ENCODE results near the gene CDKL2. TPM values are rescaled to one million over a fixed set of nuclear protein-coding genes. Genes with fewer than 3 reads are reported as not detected.
A peak's percentile ranks its signal among the peaks of the same experiment; 100 is the strongest.

The CDKL2 gene
- total RNA-seq, 1 experiment from 2014 or later = 0.28 TPM

- no peak overlapping the region for H3K4me3 ChIP-seq (ENCODE audit: insufficient read depth, low read depth, low read length)
- peaks cover 19% of the 10 kb centered on the region for H3K36me3 ChIP-seq (replicated peaks; ENCODE audit: control insufficient read depth, insufficient read depth, low read length)
- H3K27me3 ChIP-seq (ENCODE audit: control insufficient read depth, insufficient read depth, low read length) = no peaks in the 10 kb centered on the region
- DNase-seq = no peak
Measured at GRCh38 chr4:75660491-75660890, 30.2 kb upstream of the CDKL2 start.

DNA sequence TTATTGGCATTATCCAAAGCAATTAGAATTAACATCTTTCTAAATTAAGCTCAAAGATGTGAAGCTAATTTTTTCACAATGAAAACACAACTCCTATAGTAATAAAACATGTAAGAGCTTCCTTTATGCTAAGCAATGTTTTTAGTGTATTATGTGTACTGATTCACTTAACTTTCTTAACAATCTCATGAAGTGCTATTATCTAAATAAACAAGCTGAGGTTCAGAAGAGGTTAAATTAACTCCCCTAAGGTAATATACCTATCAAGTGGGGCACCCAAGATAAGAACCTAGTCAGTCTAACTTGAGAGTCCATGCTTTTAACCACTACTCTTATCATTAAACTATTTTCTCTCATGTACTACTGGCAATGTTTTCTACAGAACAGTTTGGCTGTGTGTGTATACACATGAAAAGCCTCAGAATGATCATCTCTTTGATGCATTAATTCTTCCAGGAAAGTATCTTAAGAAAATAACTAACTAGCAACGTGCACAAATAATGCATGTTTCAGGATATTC, 29.2 kb upstream of the CDKL2 start:
- no peak overlapping the region for H3K4me3 ChIP-seq (ENCODE audit: insufficient read depth, low read depth, low read length)
- no peak for DNase-seq
- no peaks in the 10 kb centered on the region for H3K27me3 ChIP-seq (ENCODE audit: control insufficient read depth, insufficient read depth, low read length)
- peaks cover 24% of the 10 kb centered on the region for H3K36me3 ChIP-seq (replicated peaks; ENCODE audit: control insufficient read depth, insufficient read depth, low read length)

DNA sequence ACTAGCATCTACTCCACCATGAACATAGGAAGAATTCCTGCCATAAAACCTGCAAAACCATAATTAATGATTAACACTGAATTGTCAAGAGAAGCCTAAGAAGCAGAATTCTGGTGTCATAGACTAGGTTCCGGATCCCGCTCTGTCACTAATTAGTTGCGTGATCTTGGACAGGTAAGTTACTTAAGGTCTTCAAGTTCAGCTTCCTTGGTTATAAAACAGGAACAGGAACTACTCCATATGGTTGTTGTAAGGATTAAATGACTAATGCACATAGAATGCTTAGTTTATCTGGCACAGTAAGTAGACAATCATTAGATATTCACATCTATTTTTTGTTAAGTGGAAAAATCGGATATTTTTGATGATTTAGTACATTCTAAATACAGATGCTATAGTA, 28.5 kb upstream of the CDKL2 start:
- Histone ChIP-seq H3K27me3 (ENCODE audit: control insufficient read depth, insufficient read depth, low read length) (no peaks in the 10 kb centered on the region), H3K36me3 (replicated peaks; ENCODE audit: control insufficient read depth, insufficient read depth, low read length) (peaks cover 28% of the 10 kb centered on the region), H3K4me3 (ENCODE audit: insufficient read depth, low read depth, low read length) (no peak overlapping the region)
- no peak for DNase-seq

DNA sequence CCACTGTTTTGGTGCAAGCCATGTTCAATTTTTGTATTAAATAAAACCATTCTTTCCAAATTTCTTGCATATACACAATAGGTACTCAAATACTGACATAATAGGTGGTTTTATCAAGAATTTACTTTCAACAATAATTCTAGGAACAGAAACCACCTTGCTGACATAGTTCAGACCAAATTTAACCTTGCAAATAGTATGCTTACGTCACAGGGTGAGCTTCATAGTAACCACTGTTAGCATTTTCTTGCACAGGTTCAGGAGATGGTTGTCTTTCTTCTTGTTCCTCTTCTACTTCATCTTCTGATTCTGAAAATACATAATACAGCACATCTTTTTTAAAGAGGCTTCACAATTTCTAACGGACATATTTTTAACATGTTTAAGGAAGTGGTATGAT, 25.2 kb upstream of the CDKL2 start:
- DNase-seq = no peak
- peaks cover 30% of the 10 kb centered on the region for H3K36me3 ChIP-seq (replicated peaks; ENCODE audit: control insufficient read depth, insufficient read depth, low read length)
- no peaks in the 10 kb centered on the region for H3K27me3 ChIP-seq (ENCODE audit: control insufficient read depth, insufficient read depth, low read length)
- no peak overlapping the region for H3K4me3 ChIP-seq (ENCODE audit: insufficient read depth, low read depth, low read length)

DNA sequence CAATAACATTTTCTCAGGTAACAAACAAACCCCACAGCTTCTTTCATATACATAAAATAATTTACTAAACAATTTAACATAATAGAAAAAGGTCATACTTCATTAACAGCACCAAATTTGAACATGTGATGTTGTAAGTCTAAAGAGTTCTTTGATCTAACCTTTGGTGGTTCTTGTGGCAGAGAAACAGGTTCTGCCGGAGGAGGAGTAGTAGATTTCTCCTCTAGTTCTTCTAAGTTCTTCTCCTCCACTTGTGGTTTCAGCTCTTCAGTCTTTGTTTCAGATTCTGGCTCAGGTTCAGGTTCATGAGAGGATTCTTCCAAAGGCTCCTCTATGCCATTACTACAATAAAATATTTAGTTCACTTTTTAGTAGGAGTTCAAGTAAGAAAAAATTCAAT, 24.6 kb upstream of the CDKL2 start:
- peaks cover 29% of the 10 kb centered on the region for H3K36me3 ChIP-seq (replicated peaks; ENCODE audit: control insufficient read depth, insufficient read depth, low read length)
- no peaks in the 10 kb centered on the region for H3K27me3 ChIP-seq (ENCODE audit: control insufficient read depth, insufficient read depth, low read length)
- no peak overlapping the region for H3K4me3 ChIP-seq (ENCODE audit: insufficient read depth, low read depth, low read length)
- no peak for DNase-seq

- no peak overlapping the region for H3K4me3 ChIP-seq (ENCODE audit: insufficient read depth, low read depth, low read length)
- H3K36me3 ChIP-seq (replicated peaks; ENCODE audit: control insufficient read depth, insufficient read depth, low read length) = peaks cover 26% of the 10 kb centered on the region
- no peaks in the 10 kb centered on the region for H3K27me3 ChIP-seq (ENCODE audit: control insufficient read depth, insufficient read depth, low read length)
- peak; percentile 57 for DNase-seq
Measured at GRCh38 chr4:75653845-75654503, 23.6 kb upstream of the CDKL2 start.

DNA sequence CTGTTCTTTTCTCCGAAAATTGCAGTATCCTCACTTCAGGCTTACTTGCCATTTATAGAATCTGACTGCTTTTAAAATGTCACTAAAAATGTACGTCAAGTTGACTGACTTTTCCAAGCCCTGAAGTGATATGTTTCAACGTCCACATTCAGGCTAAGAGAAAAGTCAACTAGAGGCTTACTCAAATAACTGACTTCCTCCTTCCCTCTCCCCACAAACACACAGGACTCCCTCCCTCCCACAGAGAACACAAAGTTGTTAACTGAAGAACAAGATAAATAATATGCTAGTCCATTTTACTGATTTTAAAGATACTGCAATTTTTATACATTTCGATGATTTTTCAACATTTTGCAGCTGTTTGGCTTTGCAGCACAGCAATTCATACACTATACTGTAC, 13.8 kb upstream of the CDKL2 start:
- H3K27me3 ChIP-seq (ENCODE audit: control insufficient read depth, insufficient read depth, low read length) = no peaks in the 10 kb centered on the region
- DNase-seq = no peak
- H3K4me3 ChIP-seq (ENCODE audit: insufficient read depth, low read depth, low read length) = no peak overlapping the region
- H3K36me3 ChIP-seq (replicated peaks; ENCODE audit: control insufficient read depth, insufficient read depth, low read length) = peaks cover 25% of the 10 kb centered on the region

- Histone ChIP-seq H3K36me3 (replicated peaks; ENCODE audit: control insufficient read depth, insufficient read depth, low read length) (peaks cover 25% of the 10 kb centered on the region), H3K4me3 (ENCODE audit: insufficient read depth, low read depth, low read length) (no peak overlapping the region), H3K27me3 (ENCODE audit: control insufficient read depth, insufficient read depth, low read length) (no peaks in the 10 kb centered on the region)
- no peak for DNase-seq
Measured at GRCh38 chr4:75643651-75644050, 13.3 kb upstream of the CDKL2 start.

- peaks cover 5% of the 10 kb centered on the region for H3K36me3 ChIP-seq (replicated peaks; ENCODE audit: control insufficient read depth, insufficient read depth, low read length)
- DNase-seq = no peak
- no peaks in the 10 kb centered on the region for H3K27me3 ChIP-seq (ENCODE audit: control insufficient read depth, insufficient read depth, low read length)
- no peak overlapping the region for H3K4me3 ChIP-seq (ENCODE audit: insufficient read depth, low read depth, low read length)
Measured at GRCh38 chr4:75639124-75639695, 8.9 kb upstream of the CDKL2 start.

GRCh38 chr4:75637827-75638226, 7.5 kb upstream of the CDKL2 start:
- Histone ChIP-seq H3K27me3 (ENCODE audit: control insufficient read depth, insufficient read depth, low read length) (no peaks in the 10 kb centered on the region), H3K4me3 (ENCODE audit: insufficient read depth, low read depth, low read length) (no peak overlapping the region), H3K36me3 (replicated peaks; ENCODE audit: control insufficient read depth, insufficient read depth, low read length) (no peaks in the 10 kb centered on the region; the same call in 1 of the 2 replicates)
- DNase-seq = no peak

DNA sequence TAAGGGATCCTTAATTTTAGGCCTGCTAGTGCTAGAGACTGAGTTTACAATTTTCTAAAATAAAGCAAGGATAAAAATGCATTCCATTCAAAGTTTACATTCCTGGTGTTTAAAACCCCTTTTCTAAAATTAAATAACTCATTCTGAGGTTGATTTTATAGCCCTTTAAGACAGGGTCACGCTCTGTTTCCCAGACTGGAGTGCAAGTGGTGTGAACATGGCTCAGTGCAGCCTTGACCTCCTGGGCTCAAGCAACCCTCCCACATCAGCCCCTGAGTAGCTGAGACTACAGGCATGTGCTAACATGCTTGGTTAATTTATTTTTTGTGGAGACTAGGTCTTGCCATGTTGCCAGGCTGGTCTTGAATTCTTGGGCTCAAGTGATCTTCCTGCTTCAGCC, 6.8 kb upstream of the CDKL2 start:
- Histone ChIP-seq H3K4me3 (ENCODE audit: insufficient read depth, low read depth, low read length) (no peak overlapping the region), H3K27me3 (ENCODE audit: control insufficient read depth, insufficient read depth, low read length) (no peaks in the 10 kb centered on the region), H3K36me3 (replicated peaks; ENCODE audit: control insufficient read depth, insufficient read depth, low read length) (no peaks in the 10 kb centered on the region; the same call in 1 of the 2 replicates)
- no peak for DNase-seq

GRCh38 chr4:75634951-75635350, 4.6 kb upstream of the CDKL2 start:
- Histone ChIP-seq H3K4me3 (ENCODE audit: insufficient read depth, low read depth, low read length) (no peak overlapping the region), H3K36me3 (replicated peaks; ENCODE audit: control insufficient read depth, insufficient read depth, low read length) (no peaks in the 10 kb centered on the region), H3K27me3 (ENCODE audit: control insufficient read depth, insufficient read depth, low read length) (peaks cover 4% of the 10 kb centered on the region; the same call in 1 of the 2 replicates)
- no peak for DNase-seq

DNA sequence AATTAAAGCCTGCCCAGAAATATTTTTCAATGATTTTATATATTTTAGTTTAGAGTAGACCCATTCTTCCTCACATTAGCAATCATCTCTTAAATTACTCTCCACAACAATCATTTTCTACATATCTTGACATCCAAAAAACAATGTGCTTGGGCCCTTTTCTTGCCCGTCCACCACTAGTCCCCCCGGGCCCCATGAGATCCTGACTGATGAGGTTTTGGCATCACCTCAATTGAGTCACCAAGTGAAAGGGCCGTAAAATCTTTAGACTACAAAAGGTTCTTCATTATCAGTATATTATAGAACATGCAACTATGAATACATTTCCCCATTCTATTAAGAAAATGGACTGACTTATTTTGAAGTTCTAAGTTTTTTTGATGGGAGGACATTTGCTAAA, 4.0 kb upstream of the CDKL2 start:
- DNase-seq = no peak
- Histone ChIP-seq H3K36me3 (replicated peaks; ENCODE audit: control insufficient read depth, insufficient read depth, low read length) (no peaks in the 10 kb centered on the region), H3K4me3 (ENCODE audit: insufficient read depth, low read depth, low read length) (no peak overlapping the region), H3K27me3 (ENCODE audit: control insufficient read depth, insufficient read depth, low read length) (peaks cover 4% of the 10 kb centered on the region; the same call in 1 of the 2 replicates)

DNA sequence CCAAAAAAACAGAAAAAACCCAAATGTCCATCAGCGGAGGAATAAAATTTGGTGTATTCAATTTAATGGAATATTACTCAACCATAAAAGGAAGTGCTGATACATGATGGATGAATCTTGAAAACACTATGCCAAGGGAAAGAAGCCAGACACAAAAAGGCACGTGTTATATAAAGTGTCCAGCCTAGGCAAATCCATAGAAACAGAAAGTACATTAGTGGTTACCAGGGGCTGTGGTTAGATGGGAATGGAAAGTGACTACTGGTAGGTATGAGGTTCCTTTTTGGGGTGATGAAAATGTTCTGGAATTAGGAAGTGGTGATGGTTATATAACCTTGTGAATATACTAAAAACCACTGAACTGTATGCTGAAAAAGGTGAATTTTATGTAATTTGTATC, 3.5 kb upstream of the CDKL2 start:
- peaks cover 4% of the 10 kb centered on the region; the same call in 1 of the 2 replicates for H3K27me3 ChIP-seq (ENCODE audit: control insufficient read depth, insufficient read depth, low read length)
- no peaks in the 10 kb centered on the region for H3K36me3 ChIP-seq (replicated peaks; ENCODE audit: control insufficient read depth, insufficient read depth, low read length)
- DNase-seq = no peak
- no peak overlapping the region for H3K4me3 ChIP-seq (ENCODE audit: insufficient read depth, low read depth, low read length)

GRCh38 chr4:75630937-75631329, 605 bp upstream of the CDKL2 start:
- no peak for DNase-seq
- Histone ChIP-seq H3K36me3 (replicated peaks; ENCODE audit: control insufficient read depth, insufficient read depth, low read length) (no peaks in the 10 kb centered on the region), H3K27me3 (ENCODE audit: control insufficient read depth, insufficient read depth, low read length) (peaks cover 4% of the 10 kb centered on the region; the same call in 1 of the 2 replicates), H3K4me3 (ENCODE audit: insufficient read depth, low read depth, low read length) (peak overlapping the region; percentile 77)
